OCI-LY7 (cell line): Measurements from ENCODE around the gene SLC25A13. TPM values are rescaled to one million over a fixed set of nuclear protein-coding genes. Genes with fewer than 3 reads are reported as not detected.

Experiments
- BruUV-seq: library from RNA; stranded (reverse); fragments of 400-500 nt; replicated peaks from 2 replicates; lab custom pipeline; 2021; lab: Mats Ljungman, UMichigan
- CTCF ChIA-PET: fragments of 300-600 bp; sonication (Branson Sonifier 250); formaldehyde crosslinking; loops from one replicate; lab custom pipeline; 2022; ENCODE audit warnings: antibody characterized with exemption; ENCODE audit not compliant: unreplicated experiment; lab: Charles Lee
- POLR2A ChIA-PET: fragments of 300-600 bp; sonication (Branson Sonifier 250); formaldehyde crosslinking; loops from one replicate; lab custom pipeline; 2022; ENCODE audit warnings: antibody characterized with exemption; lab: Charles Lee
- DNase-seq: peaks from one replicate; pipeline ENCODE4 v3.0.0-alpha.2; 2015; ENCODE audit warnings: low spot score
- H2AFZ ChIP-seq: fragments of 200-600 bp; sonication (generic), shearing (Covaris generic); 2 replicates; pipeline ENCODE4 v1.6.1; 2014; ENCODE audit warnings: mild to moderate bottlenecking, antibody characterized with exemption, low read length, moderate library complexity
- H3K27ac ChIP-seq: fragments of 200-600 bp; sonication (generic); 2 replicates; pipeline ENCODE4 v1.5.1; 2014; ENCODE audit warnings: mixed run types, low read depth, mild to moderate bottlenecking, moderate library complexity, low read length, inconsistent platforms; ENCODE audit not compliant: poor library complexity, severe bottlenecking
- H3K36me3 ChIP-seq: fragments of 200-600 bp; sonication (generic); 2 replicates; pipeline ENCODE4 v1.6.1; 2014; ENCODE audit warnings: mild to moderate bottlenecking, antibody characterized with exemption, low read length, moderate library complexity, mixed read lengths; ENCODE audit not compliant: insufficient read depth
- H3K4me1 ChIP-seq: fragments of 200-600 bp; sonication (generic); 2 replicates; pipeline ENCODE4 v1.5.1; 2014; ENCODE audit warnings: mild to moderate bottlenecking, low read length; ENCODE audit not compliant: insufficient read depth, poor library complexity, severe bottlenecking
- H3K4me2 ChIP-seq: fragments of 200-600 bp; sonication (generic); 2 replicates; pipeline ENCODE4 v1.6.1; 2014; ENCODE audit warnings: mild to moderate bottlenecking, low read length
- H3K4me3 ChIP-seq: fragments of 200-600 bp; sonication (generic); 2 replicates; pipeline ENCODE4 v1.5.1; 2014; ENCODE audit warnings: mild to moderate bottlenecking, low read depth, low read length; ENCODE audit not compliant: poor library complexity, severe bottlenecking
- H3K79me2 ChIP-seq: fragments of 200-600 bp; sonication (generic); 2 replicates; pipeline ENCODE4 v1.6.1; 2016; ENCODE audit warnings: low read depth, mild to moderate bottlenecking, low read length, moderate library complexity, mixed read lengths; ENCODE audit not compliant: insufficient read depth
- H3K9me2 ChIP-seq: fragments of 200-600 bp; sonication (generic); 2 replicates; pipeline ENCODE4 v1.6.1; 2016; ENCODE audit warnings: mild to moderate bottlenecking, low read length, mixed read lengths; ENCODE audit not compliant: insufficient read depth
- H3K9me3 ChIP-seq: fragments of 200-600 bp; sonication (generic); 2 replicates; pipeline ENCODE4 v1.6.1; 2014; ENCODE audit warnings: mild to moderate bottlenecking, mixed run types, low read length, mixed read lengths
- H4K20me1 ChIP-seq: fragments of 200-600 bp; sonication (generic); 2 replicates; pipeline ENCODE4 v1.6.1; 2014; ENCODE audit warnings: mild to moderate bottlenecking, antibody characterized with exemption, low read length, moderate library complexity, mixed read lengths; ENCODE audit not compliant: insufficient read depth
- CTCF ChIP-seq: fragments of 200-600 bp; sonication (generic); conservative IDR thresholded peaks from 2 replicates; pipeline ENCODE4 v1.5.1; 2014; ENCODE audit warnings: mild to moderate bottlenecking, antibody characterized with exemption, low read length, moderate library complexity, mixed read lengths
- EZH2phosphoT487 ChIP-seq: fragments of 200-600 bp; sonication (generic); IDR thresholded peaks from 2 replicates; pipeline ENCODE4 v1.6.1; 2018; ENCODE audit warnings: low read depth, borderline replicate concordance, mild to moderate bottlenecking, mixed run types, antibody characterized with exemption, low read length, moderate library complexity, mixed read lengths
- intact Hi-C: fragments of 100-400 bp; cut with micrococcal nuclease; formaldehyde crosslinking; loops from one replicate; pipeline ENCODE4 v1.10.0; 2022; ENCODE audit not compliant: unreplicated experiment
- total RNA-seq, 2 experiments: library from RNA; depleted of rRNA in 1 of 2; stranded (reverse); fragments of >200 nt in 1 of 2; shearing (Covaris generic) in 1 of 2; gene quantifications; 2 replicates each; pipeline ENCODE4 v1.2.3, GENCODE V29; 2014 to 2022

The SLC25A13 gene
- total RNA-seq, 2 experiments from 2014 or later: 0.63 TPM; not detected in 1

- BruUV-seq: no TSS peak
- Histone ChIP-seq H3K4me1 (no peaks in the 10 kb centered on the region), H3K79me2 (no peaks in the 10 kb centered on the region), H3K27ac (no peak overlapping the region), H3K9me3 (no peaks in the 10 kb centered on the region), H2AFZ (no peak overlapping the region), H3K36me3 (no peaks in the 10 kb centered on the region), H3K9me2 (no peaks in the 10 kb centered on the region), H3K4me3 (no peak overlapping the region), H3K4me2 (no peak overlapping the region), H4K20me1 (no peaks in the 10 kb centered on the region)
- ChIA-PET POLR2A (no interaction called here), CTCF (no interaction called here)
- DNase-seq: no peak
- TF ChIP-seq CTCF (no peak), EZH2phosphoT487 (no peak)
- intact Hi-C loops: no loop called here
These were observed 224.1 kb downstream of the SLC25A13 start for GRCh38 chr7:96097835-96098234.

GRCh38 chr7:96093435-96093834 is 228.5 kb downstream of the SLC25A13 start:
- no peaks in the 10 kb centered on the region for H3K9me3 ChIP-seq
- no TSS peak for BruUV-seq
- ChIA-PET CTCF (no interaction called here), POLR2A (no interaction called here)
- no peak overlapping the region for H3K27ac ChIP-seq
- H3K4me2 ChIP-seq: no peak overlapping the region
- no peak overlapping the region for H2AFZ ChIP-seq
- no peaks in the 10 kb centered on the region for H3K9me2 ChIP-seq
- no peak for DNase-seq
- intact Hi-C loops: no loop called here
- no peaks in the 10 kb centered on the region for H3K36me3 ChIP-seq
- no peaks in the 10 kb centered on the region for H3K79me2 ChIP-seq
- H4K20me1 ChIP-seq: no peaks in the 10 kb centered on the region
- no peaks in the 10 kb centered on the region for H3K4me1 ChIP-seq
- TF ChIP-seq CTCF (no peak), EZH2phosphoT487 (no peak)
- H3K4me3 ChIP-seq: no peak overlapping the region

DNA sequence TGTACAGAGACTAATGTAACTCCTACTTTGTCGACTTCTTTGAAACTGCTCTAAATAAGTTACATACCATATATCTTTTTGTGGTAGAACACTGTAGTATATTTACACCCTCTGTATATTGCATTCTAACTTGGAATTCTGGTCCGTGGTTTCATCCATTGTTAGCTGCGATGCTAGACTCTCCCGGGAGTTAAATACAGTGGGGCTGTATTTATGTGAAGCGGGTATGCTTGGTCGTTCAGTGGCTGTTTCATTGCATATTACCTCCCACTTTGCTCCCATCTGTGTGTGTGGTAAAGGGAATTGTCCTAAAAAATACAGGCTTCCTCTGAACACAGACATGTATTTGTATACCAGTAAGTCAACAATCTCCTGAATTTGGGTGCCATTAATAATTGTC is 231.1 kb downstream of the SLC25A13 start:
- BruUV-seq: no TSS peak

More for the DNA sequence above, 231.1 kb downstream of the SLC25A13 start:
- no peaks in the 10 kb centered on the region for H4K20me1 ChIP-seq
- ChIA-PET POLR2A (no interaction called here), CTCF (no interaction called here)
- DNase-seq: no peak
- no peak for TF ChIP-seq CTCF
- no peak for TF ChIP-seq EZH2phosphoT487
- H3K4me1 ChIP-seq: no peaks in the 10 kb centered on the region
- H2AFZ ChIP-seq: no peak overlapping the region
- no peaks in the 10 kb centered on the region for H3K9me2 ChIP-seq
- H3K27ac ChIP-seq: no peak overlapping the region
- intact Hi-C loops: no loop called here
- H3K9me3 ChIP-seq: no peaks in the 10 kb centered on the region
- H3K4me3 ChIP-seq: no peak overlapping the region
- H3K79me2 ChIP-seq: no peaks in the 10 kb centered on the region
- H3K36me3 ChIP-seq: no peaks in the 10 kb centered on the region
- H3K4me2 ChIP-seq: no peak overlapping the region
